ENCODE data around the gene TUBB4B. TPM values are rescaled to one million over a fixed set of nuclear protein-coding genes. Genes with fewer than 3 reads are reported as not detected.

The TUBB4B gene
- total RNA-seq: 196 and 202 TPM in 2 replicates

DNA sequence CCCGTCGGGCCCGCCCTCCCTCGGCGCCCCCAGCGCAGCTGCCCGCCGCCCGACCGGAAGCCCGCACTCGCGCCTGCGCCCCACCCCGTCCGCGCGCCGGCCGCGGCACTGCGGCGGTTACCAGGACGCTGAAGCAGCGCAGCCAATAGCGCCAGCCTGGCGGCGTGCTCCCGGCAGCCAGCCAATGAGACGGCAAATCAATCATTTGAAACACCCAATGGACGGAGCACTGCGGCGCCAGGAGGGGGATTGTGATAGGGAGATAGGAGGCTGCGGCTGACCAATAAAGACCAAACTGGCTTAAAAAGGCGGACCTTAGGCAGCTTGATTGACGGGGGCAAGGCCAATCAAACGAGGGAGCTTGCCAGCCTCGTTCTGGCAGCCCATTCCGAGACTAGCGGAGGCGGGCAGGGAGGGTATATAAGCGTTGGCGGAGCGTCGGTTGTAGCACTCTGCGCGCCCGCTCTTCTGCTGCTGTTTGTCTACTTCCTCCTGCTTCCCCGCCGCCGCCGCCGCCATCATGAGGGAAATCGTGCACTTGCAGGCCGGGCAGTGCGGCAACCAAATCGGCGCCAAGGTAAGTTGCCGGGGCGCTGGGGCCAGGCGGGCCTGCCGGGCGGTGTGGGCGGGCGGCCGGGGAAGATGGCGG, at the start of gene TUBB4B:
TSS of gene TUBB4B (plus strand) at position 447 of the 649 bp plus-strand sequence. CDS start at position 521, 74 bp downstream.

DNA sequence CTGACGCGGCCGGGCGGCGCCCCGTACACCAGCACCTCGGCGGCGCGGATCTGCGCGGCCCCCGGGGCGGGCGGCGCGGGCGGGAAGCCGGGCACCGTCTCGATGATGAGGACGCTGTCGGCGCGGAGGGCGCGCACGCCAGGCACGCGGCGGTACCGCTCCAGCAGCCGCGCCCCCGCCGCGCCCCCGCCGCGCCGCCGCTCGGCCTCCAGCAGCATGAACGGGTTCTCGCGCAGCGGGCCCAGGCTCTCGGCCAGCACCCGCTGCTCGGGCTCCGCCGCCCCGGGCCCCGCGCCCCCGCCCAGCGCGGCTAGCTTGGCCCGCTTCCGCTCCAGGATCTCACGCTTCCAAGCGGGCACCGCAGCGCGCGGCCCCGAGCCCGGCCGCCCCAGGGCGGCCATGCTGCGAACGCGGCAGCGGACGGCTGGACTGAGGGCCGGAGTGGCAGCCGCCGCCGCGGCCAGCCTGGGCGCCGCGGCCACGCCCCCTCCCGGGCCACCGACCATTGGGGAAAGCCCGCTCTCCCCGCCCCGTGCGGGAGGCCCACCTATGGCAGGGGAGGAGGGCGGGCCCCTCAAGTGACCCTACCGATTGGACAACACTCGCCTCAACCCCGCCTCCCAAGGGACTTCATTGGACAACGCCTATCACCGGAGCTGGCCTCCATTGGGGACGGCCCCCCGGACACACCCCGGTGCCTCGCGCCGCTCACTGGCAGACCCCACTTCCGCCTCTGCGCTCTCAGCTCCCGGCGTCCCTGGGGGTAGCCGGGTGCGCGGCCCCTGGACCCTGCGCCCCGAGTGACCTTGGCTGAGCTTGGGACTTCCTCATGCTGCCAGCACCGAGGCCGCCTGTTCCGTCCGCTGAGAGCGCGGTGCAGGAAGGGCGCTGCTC, 40.5 kb upstream of the TUBB4B start, which contains the start of gene TPRN:
TSS of gene TPRN (minus strand) at position 431 of the 894 bp plus-strand sequence. CDS start at position 401, 30 bp downstream.

DNA sequence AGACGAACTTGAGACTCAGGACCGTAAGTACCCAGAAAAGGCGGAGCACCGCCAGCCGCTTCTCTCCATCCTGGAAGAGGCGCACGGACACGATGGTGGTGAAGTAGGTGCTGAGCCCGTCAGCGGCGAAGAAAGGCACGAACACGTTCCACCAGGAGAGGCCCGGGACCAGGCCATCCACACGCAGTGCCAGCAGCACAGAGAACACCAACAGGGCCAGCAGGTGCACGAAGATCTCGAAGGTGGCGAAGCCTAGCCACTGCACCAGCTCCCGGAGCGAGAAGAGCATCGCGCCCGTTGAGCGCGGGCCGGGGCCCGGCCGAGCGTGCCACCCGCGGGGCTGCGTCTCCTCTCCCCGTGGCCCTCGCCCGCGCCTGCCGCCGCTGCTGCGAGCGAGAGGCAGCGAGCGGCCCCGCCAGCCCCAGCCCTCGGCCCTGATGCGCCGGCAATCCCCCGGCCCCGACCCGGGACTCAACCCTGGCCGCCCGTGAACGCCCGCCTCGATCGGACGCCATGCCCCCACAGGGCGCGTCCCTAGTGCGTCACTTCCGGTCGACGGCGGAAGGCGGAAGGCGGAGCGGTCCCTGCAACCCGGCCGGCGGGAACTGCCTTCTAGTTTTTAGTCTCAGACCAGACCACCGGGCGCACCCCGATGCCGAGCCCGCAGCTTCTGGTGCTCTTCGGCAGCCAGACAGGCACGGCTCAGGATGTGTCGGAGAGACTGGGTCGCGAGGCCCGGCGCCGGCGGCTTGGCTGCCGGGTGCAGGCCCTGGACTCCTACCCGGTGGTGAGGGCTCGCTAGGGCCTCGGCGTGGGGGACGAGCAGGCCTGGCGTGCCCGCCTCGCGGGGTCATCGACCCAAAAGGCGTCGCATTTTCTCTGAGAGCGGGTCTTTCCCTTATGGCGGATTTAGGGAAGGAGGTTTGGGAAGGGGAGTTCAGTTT, 35.7 kb upstream of the TUBB4B start, which contains the start of the genes NDOR1 and TMEM203:
TSS of gene NDOR1 (plus strand) at position 575 of the 944 bp plus-strand sequence. CDS start at position 653, 78 bp downstream.
TSS of gene TMEM203 (minus strand) at position 523 of the 944 bp plus-strand sequence. CDS start at position 289, 234 bp downstream.

DNA sequence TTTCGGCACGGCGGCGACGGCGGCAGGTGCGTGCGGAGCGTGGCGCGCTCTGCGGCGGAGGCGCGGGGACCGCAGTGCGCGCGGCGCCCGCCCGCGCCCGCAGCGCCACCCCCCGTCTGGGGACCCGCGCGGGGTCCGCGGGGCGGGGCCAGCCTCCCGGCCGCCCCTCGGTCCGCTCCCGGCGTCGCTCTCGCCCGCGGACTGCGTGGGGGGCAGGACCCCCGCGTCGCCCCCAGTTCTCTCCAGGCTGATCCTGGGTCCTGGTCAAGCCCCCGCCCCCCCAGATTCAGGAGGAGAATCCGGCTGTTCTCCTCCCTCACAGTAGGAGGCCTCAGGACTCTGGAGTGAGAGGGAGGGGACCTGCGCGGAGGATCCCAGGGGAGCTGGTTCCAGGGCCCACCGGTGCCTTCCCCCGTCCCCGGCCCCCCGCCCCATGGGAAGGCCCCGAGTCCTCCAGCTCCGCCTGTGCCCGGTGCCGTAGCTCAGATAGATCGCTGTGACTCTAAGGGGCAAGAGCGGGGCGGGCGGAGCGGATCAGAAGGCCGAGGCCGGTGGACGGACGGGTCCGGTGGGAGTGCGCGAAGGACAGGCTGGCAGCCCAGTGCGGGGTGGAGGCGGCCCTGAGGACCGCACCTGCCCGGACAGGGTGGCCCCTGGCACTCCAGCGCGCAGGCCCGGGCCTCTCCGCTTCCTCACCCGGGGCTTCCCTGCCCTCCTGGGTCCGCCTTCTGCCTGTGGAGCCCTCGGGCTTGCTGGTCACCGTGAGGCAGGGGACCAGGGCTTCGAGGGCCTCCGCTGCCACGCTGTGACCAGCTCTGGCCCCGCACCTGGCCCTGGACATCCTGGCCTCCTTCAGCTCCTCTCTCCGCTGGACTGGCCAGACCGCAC, 18.7 kb upstream of the TUBB4B start, which contains the start of gene RNF208:
TSS of gene RNF208 (minus strand) at position 51 of the 888 bp plus-strand sequence. CDS start 1,028 bp downstream, outside the sequence.

DNA sequence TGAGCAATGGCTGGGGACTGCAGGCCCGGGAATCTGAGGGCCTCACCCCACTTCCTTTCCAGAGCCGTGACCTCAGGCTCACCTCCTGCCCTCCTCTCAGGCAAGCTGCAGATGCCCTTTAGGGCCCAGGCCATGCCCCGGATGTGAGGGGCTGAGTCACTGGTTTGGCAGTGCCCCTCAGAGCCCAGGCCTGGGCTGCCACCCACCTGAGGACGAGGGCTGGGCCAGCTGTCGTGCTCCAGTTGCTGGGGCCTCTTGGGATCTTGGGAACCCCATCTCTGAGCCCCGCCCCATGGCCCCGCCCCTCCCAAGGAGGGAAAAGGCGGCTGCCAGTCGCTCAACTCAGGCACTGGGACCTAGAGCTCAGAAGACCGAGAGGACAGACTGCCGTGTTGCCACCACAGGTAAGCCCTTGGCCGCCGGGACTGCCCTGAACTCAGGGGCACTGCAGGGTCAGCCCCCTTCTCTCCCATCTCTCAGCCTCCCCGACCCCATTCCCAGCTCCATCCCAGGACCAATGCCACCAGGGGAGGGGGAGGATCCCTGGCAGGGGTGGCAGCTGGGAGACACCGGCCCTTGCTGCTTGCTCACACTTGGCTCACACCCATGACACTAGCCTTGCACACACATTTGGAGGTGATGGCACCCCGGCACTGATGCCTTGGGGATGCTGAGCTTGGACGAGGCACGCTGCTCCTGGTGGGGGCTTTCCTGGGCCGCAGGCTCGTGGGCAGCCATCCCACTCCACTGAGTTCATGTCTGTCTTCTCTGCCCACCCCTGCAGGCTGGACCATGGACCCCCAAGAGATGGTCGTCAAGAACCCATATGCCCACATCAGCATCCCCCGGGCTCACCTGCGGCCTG, 16.0 kb upstream of the TUBB4B start, which contains the start of gene CYSRT1:
TSS of gene CYSRT1 (plus strand) at position 345 of the 865 bp plus-strand sequence. CDS start at position 793, 448 bp downstream.

DNA sequence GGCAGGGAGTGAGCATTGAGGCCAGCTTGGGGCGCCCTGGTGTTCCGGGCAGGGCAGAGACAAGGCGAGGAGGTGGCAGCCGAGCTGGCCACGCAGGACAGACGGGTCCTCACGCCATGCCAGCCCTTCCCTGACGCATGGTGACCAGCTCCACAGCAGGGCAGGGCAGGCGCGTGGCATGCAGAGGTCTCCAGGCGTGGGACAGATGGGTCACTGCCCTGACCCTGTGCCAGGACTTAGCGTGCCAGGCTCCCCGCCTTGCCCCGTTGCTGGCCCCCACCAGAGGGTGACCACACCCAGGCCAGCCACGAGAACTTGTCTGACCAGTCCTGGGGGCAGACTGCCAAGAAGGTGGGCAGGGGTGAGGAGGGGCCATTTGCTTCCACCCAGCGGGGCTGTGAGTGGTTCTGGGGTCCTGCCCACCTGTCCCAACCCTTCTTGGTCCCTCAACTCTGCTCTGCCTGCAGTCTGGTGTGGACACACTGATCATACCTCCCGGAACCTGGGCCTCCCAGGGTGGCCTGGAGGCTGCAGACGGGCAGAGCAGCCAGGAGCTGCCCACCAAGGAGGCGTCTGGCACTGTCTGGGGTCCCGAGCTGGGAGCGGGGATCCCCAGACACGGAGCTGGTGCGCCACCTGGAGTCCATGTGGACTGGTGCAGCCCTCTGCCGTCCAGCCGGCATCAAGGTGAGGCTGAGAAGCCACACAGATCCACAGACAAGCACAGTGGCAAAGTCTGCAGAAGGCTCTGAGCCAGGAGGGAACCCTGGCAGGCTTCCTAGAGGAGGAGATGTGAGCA, 13.8 kb upstream of the TUBB4B start, which contains the start of gene RNF224:
TSS of gene RNF224 (plus strand) at position 449 of the 799 bp plus-strand sequence. CDS start 834 bp downstream, outside the sequence.

DNA sequence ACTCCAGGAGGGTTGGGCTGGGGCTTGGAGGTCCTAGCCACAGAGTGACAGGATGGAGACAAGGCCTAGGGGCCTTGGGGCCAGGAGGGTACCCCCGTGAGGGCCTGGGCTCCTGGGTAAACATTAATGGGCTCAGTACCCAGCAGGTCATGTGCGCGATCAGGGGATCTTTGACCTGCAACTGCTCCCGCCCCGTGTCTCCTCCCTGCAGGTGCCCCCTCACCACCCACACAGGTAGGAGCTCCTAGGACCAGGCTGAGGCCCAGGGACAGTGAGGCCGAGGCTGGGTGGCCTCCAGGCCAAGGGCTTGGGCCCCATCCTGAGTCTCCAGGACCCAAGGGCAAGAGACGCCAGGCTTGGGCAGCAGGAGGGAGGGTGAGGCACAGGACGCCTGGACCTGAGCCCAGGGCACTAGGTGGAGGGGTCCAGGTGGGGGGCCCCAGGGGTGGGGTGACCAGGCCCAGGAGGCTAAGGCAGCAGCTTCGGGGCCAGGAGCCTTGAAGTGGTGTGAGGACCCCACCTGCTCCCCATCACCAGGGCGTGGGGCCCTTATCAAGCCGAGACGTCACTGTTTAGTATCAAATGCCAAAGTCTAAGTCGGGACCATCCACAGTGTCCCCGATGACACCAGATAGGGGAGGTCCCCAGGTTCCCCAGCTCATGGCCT, 10.2 kb upstream of the TUBB4B start, which contains the start of gene SLC34A3:
TSS of gene SLC34A3 (plus strand) at position 197 of the 667 bp plus-strand sequence. CDS start 802 bp downstream, outside the sequence.

DNA sequence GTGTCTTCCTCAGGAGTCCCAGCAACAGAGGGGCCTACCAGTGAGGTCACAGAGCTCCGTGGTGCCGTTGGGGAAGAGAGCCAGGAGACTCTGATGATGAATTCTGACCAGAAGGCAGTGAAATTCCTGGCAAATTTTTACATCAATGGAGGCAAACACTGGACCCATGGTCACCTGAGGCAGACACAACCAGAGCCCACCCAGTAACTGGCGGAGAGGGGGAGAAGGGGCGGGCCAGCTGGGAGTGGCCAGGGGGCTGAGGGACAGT, 10.0 kb downstream of the TUBB4B start, which contains the start of gene STPG3:
TSS of gene STPG3 (plus strand) at position 93 of the 268 bp plus-strand sequence. CDS start at position 94, 1 bp downstream.

DNA sequence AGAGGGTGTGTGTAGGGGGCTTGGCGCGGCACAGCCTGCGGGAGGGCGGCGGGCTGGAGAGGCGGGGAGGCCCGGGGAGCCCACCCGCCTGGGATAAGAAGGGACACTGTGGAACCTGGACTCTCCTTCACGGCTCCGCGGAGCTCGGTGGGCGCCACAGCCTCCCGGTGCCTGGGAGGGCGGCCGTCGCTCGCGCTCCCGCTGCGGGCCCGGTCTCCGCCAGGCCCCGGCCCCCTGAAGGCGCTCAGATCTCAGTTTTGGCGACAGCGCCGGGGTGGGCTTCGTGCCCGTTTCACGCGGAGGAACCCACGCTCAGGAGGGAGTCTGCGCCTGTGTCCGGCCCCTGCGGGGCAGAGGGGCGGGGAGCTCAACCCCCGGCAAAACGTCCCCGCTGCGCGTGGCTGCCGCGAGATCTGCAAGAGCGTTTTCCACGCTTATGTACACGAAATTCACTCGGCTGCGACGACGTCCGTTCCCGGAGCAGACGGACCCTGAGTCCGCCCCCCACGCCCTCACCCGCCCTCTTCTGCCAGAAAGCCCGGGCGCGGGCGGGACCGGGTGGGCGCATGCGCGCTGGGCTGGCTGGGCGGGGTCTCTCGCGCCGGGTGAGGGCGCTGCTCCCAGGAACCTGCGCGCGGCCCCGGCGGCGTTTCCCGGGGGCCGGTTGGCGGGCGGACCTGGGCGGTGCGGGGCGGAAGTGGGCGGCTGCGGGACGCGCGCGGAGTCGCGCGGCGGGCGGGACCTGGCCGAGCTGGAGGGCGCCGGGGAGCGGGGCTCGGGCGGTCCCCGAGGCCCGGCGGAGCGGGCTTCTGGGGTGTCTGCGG, 13.7 kb downstream of the TUBB4B start, which contains the start of gene NELFB:
TSS of gene NELFB (plus strand) at position 704 of the 824 bp plus-strand sequence.

DNA sequence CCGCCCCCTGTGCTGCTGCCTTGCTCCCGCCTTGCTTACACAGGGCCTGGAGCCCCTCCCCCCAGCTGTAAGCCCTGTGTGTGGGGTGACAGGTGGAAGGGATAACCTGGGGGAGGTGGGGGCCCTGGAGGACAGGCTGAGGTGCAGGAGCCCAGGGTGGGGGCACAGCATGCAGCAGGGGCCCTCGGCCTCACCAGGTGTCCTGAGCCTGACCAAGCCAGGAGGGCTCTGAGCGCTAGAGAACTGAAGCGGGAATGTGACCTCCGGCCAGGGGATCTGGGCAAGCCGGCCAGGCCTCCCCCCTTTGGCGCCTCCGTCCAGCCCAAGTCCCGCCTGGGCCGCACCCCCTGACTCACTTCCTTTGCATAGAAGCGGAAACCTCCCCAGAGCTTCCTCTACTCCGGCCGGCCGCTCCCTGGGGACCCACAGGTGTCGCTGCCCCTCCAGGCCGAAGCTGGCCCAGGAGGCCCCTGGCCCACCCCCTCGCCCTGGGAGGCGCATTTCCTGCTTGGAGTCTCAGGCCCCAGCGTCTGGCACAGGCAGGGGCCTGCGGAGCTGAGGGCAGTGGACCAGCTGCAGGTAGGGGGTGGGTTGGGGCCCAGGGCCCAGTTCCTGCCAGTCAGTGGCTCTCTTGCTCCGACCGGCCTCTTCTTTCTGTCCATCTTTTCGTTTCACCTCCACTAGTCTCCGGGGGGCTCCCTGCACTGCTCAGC, 36.4 kb downstream of the TUBB4B start, which contains the start of gene TOR4A:
TSS of gene TOR4A (plus strand) at position 398 of the 713 bp plus-strand sequence. CDS start 964 bp downstream, outside the sequence.

Other genes with a start within 250 kb of the TUBB4B start
- 7.7 and 10.7 TPM in 2 replicates for gene PAXX, start 248.9 kb upstream of the TUBB4B start, total RNA-seq
- gene CLIC3, start 244.7 kb upstream of the TUBB4B start, total RNA-seq: not detected in 2 replicates
- 5.0 and 29.3 TPM in 2 replicates for gene ABCA2, start 213.1 kb upstream of the TUBB4B start, total RNA-seq
- gene FUT7, start 209.2 kb upstream of the TUBB4B start, total RNA-seq: not detected in 2 replicates
- gene NPDC1, start 195.1 kb upstream of the TUBB4B start, total RNA-seq: 29.6 and 30.9 TPM in 2 replicates
- under 0.01 TPM in 1 of 2 replicates, not detected in the other for gene ENTPD2, start 187.2 kb upstream of the TUBB4B start, total RNA-seq
- 8.8 and 13.6 TPM in 2 replicates for gene SAPCD2, start 170.7 kb upstream of the TUBB4B start, total RNA-seq
- 12.1 and 23.3 TPM in 2 replicates for gene UAP1L1, start 163.8 kb upstream of the TUBB4B start, total RNA-seq
- 58.6 and 66.0 TPM in 2 replicates for gene MAN1B1, start 154.3 kb upstream of the TUBB4B start, total RNA-seq
- 77.9 and 85.8 TPM in 2 replicates for gene DPP7, start 126.6 kb upstream of the TUBB4B start, total RNA-seq
- gene GRIN1, start 102.1 kb upstream of the TUBB4B start, total RNA-seq: under 0.01 and 0.06 TPM in 2 replicates
- gene LRRC26, start 71.2 kb upstream of the TUBB4B start, total RNA-seq: not detected in 2 replicates
- not detected in 2 replicates for gene TMEM210, start 69.2 kb upstream of the TUBB4B start, total RNA-seq
- gene ANAPC2, start 52.7 kb upstream of the TUBB4B start, total RNA-seq: 21.0 and 37.3 TPM in 2 replicates
- gene SSNA1, start 52.6 kb upstream of the TUBB4B start, total RNA-seq: 96.5 and 111 TPM in 2 replicates
- gene TPRN, start 40.5 kb upstream of the TUBB4B start, total RNA-seq: 3.2 and 3.4 TPM in 2 replicates
- 17.2 and 23.9 TPM in 2 replicates for gene TMEM203, start 35.6 kb upstream of the TUBB4B start, total RNA-seq
- 2.3 and 3.3 TPM in 2 replicates for gene NDOR1, start 35.6 kb upstream of the TUBB4B start, total RNA-seq
- 0.16 and 0.31 TPM in 2 replicates for gene RNF208, start 19.0 kb upstream of the TUBB4B start, total RNA-seq
- gene CYSRT1, start 16.1 kb upstream of the TUBB4B start, total RNA-seq: 0.16 TPM in 1 of 2 replicates, not detected in the other
- not detected in 2 replicates for gene RNF224, start 13.8 kb upstream of the TUBB4B start, total RNA-seq
- not detected in 2 replicates for gene SLC34A3, start 10.4 kb upstream of the TUBB4B start, total RNA-seq
- gene STPG3, start 10.0 kb downstream of the TUBB4B start, total RNA-seq: not detected in 2 replicates
- gene NELFB, start 14.0 kb downstream of the TUBB4B start, total RNA-seq: 63.6 and 66.1 TPM in 2 replicates
- 14.9 and 27.1 TPM in 2 replicates for gene TOR4A, start 36.4 kb downstream of the TUBB4B start, total RNA-seq
- 28.1 and 30.0 TPM in 2 replicates for gene NRARP, start 61.0 kb downstream of the TUBB4B start, total RNA-seq
- 18.0 and 25.7 TPM in 2 replicates for gene EXD3, start 181.9 kb downstream of the TUBB4B start, total RNA-seq
- gene NOXA1, start 182.1 kb downstream of the TUBB4B start, total RNA-seq: 0.97 and 2.1 TPM in 2 replicates
- gene ENTPD8, start 200.1 kb downstream of the TUBB4B start, total RNA-seq: 0.06 and 0.16 TPM in 2 replicates
- gene NSMF, start 218.0 kb downstream of the TUBB4B start, total RNA-seq: 11.0 and 20.5 TPM in 2 replicates